HG02642 (cell line): Measurements from ENCODE around the gene CARS2.
"Not testable (repeated sequence)": the region's sequence is repeated elsewhere in the genome, so short reads cannot be mapped to it uniquely, and the experiment has no call there.

Experiments used
- ATAC-seq: cut with Tn5 transposase; IDR thresholded peaks from one replicate; pipeline ENCODE4 v1.9.1; 2021; ENCODE audit warnings: mild to moderate bottlenecking; ENCODE audit not compliant: unreplicated experiment, poor library complexity

Gene CARS2

GRCh38 chr13:110684388-110685056 lies 21.4 kb downstream of the CARS2 start:
- no peak for ATAC-seq

- no peak for ATAC-seq
Measured at GRCh38 chr13:110683921-110684320, 22.0 kb downstream of the CARS2 start.

- no peak for ATAC-seq
Measured at GRCh38 chr13:110683203-110683883, 22.6 kb downstream of the CARS2 start.

DNA sequence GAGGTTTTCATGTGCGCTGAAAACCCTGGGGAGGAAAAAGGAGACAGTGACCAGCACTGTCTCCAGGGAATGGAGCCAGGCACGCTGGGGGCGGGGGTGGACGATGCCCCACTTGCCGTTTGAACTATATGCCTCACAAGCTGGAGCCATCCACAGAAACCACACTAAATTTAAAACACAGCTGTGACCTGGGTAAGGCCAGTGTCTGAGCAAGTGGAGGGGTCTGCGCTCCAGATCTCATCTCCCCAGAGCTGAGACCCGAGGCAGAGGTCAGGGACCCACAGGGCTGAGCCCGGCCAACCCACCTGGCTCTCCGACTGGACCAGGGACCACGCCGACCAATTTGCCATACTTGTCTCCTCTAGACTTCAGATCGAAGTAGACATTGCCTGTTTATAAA lies 23.2 kb downstream of the CARS2 start:
- ATAC-seq: no peak

DNA sequence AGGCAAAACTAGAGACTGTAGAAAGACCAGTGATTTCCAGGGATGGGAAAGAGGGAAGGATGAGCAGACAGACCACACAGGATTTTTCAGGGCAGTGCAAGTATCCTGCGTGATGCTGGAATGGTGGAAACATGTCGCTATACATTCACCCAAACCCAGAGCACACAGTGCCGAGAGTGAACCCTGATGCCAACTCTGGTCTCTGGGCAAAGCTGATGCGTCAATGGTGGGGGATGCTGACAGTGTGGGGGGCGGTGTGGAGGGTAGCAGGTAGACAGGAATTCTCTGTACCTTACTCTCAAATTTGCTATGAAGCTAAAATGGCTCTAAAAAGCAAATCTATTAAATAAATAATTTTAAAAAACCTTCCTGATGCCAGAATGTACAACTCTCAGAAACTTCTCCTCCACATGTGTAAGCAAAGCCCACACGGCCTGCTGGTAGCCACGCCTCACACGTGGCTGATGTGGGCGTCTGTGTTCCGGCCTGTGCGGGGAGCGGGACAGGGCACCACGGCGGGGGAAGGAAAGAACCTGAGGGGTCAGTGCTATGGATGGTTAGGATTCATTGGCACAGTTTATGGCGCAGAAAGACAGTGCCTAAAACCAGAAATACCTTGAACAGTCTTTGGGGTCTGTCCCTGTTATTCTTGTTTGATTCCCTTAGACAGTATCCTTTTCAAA lies 23.9 kb downstream of the CARS2 start:
- ATAC-seq: no peak

DNA sequence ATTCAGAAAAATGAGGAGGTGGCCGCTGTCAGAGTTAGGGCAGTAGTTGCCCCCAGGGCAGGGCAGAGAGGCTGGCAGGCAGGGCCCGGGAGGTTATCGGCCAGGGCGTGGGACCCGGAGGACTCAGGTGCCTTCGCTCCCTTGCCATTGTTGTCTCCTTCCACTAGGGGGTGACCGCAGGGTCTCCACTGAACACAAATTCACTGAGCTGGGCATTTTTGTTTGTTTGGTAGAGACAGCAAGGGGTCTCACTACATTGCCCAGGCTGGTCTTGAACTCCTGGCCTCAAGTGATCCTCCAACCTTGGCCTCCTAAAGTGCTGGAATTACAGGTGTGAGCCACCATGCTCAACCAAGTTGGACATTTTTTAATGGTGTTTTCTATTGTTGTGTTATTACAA lies 25.1 kb downstream of the CARS2 start:
- ATAC-seq: no peak

- no peak for ATAC-seq
Measured at GRCh38 chr13:110677731-110678545, 28.0 kb downstream of the CARS2 start.

GRCh38 chr13:110676595-110677587 lies 29.0 kb downstream of the CARS2 start:
- ATAC-seq: peak; percentile 74

GRCh38 chr13:110669814-110670213 lies 36.1 kb downstream of the CARS2 start:
- not testable (repeated sequence) for ATAC-seq

DNA sequence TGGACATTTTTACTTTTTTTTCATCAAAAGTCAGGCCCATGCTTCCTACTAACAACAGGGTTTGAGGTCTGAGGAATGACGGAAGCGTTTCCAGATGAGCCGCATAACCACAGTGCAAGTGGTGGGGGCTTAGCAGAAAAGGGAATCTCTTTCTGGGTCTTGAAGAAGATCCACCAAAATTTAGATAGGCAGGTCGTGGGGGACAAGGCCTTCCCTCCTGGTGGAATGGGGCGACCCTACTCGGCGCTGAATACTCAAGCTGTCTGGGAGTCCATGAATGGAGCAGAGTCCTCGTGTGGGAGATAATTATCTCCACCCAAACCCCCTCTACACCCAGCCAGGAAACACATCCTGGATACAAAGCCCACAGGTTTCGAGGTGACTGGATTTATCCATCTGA lies 36.9 kb downstream of the CARS2 start:
- ATAC-seq: no peak

GRCh38 chr13:110666255-110666533 lies 39.7 kb downstream of the CARS2 start:
- ATAC-seq: no peak

DNA sequence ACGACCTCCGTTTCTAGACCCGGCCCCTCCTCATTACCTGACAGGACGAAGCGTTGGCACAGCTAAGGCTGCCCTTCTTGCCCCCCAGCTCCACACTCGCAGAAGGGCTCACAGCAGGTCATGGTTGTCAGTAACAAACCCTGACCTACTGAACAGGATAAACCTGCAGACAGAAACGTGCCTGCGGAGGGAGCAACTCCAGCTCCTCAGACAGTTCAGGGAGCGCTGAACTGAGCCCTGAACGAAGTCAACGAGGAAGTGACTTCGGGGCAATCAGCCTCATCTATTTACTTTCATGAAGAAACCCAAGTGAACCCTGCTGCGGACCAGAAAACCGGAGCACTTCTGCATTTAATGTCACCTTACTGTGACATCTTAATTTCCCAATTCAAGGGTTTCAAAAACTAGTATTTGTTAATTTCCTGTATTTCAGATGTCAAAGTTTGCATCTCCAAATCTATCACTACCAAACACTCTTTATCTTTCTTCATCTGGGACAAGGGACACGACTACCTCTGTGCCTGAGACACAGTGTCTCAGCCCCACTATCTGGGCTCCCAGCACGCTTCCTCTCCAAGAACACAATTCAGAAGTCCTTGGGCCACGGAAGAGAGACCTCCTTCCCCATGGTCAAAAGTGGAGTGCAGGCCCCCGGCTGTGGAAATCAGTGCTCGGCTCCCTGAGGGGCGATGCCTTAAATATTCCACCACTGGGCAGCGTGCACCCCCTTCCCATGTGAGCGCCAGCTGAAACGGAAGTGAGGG lies 40.2 kb downstream of the CARS2 start:
- ATAC-seq: no peak

- no peak for ATAC-seq
Measured at GRCh38 chr13:110664673-110665072, 41.2 kb downstream of the CARS2 start.

- no peak for ATAC-seq
Measured at GRCh38 chr13:110664041-110664440, 41.9 kb downstream of the CARS2 start.

DNA sequence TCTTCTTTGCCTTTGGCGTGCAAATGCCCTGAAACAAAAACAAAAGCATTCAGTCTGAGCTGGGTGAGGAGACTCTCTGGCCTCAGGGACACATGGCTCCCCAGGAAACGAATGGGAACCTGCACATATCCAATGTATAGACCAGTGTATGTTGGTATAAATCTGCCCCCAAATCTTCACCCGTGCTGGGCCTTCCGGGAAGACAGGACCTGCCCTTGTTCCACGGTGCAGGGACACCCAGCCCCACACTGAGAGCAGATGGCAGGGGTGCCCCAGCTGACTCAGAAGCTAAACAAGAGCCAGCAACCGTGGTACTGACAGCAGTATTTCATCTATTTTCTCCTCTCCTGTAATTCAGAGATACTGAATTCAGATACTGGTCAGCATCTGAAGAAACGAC lies 42.4 kb downstream of the CARS2 start:
- ATAC-seq: no peak

DNA sequence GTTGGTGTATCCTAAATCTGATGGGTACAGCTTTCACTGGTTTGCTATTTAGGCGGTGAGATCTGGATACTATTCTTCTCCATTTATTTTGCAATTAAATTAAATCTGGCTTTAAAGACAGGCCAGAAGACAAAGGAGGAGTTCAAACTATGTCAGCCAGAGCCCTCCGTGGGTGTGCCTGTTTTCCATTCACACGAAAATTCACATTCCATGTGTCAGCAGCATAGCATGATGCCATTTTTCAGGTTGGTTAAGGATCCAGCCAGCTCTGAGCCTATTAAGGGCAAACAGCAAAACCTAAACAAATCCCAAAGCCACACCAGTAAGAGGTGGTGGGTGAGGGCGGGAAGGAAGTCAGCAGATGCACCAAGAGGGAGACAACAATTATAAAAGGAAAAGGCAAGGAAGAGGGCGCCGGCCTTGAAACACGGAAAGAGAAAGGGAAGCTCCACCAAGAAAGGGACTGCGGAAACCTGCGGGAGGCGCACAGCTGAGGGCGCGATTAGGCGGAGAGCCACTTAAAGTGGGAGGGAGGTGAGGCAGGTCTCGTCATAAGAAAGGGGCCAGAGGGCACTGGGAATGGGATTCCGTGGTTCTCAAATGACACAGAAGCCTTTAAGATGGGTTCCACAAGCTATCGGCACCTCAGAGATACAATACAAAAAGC lies 43.0 kb downstream of the CARS2 start:
- no peak for ATAC-seq

DNA sequence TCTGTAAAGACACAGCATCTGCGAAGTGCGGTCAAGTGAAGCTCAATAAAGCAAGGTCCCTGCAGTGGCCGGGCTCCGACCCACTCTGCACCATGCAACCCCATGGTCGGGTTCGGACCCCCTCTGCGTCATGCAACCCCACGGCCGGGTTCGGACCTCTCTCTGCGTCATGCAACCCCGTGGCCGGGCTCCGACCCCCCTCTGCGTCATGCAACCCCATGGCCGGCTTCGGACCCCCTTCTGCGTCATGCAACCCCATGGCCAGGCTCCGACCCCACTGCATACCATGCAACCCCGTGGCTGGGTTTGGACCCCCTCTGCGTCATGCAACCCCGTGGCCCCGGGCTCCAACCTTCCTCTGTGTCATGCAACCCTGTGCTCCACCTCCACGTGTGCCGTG lies 43.8 kb downstream of the CARS2 start:
- ATAC-seq: no peak

DNA sequence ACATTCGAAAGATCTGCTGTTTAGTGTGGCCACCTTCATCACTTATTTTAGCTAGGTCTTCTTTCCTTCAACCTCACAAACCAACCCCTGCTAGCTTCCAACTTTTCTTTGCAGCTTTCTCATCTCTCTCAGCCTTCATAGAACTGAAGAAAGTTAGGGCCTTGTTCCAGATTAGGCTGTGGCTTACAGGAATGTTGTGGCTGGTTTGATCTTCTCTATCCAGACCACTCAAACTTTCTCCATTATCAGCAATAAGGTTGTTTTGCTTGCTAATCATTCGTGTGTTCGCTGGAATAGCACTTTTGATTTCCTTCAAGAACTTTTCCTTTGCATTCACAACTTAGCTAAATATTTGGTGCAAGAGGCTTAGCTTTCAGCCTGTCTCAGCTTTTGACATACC lies 44.7 kb downstream of the CARS2 start:
- ATAC-seq: no peak
